GM03348 (cell line): Measurements from ENCODE around the gene HSPA14.
A peak's percentile ranks its signal among the peaks of the same experiment; 100 is the strongest.
"Not testable (repeated sequence)": the region's sequence is repeated elsewhere in the genome, so short reads cannot be mapped to it uniquely, and the experiment has no call there.

ENCODE experiments used
- DNase-seq: peaks from one replicate; pipeline ENCODE4 v3.0.0; 2012; ENCODE audit warnings: low spot score

Gene HSPA14, protein sequence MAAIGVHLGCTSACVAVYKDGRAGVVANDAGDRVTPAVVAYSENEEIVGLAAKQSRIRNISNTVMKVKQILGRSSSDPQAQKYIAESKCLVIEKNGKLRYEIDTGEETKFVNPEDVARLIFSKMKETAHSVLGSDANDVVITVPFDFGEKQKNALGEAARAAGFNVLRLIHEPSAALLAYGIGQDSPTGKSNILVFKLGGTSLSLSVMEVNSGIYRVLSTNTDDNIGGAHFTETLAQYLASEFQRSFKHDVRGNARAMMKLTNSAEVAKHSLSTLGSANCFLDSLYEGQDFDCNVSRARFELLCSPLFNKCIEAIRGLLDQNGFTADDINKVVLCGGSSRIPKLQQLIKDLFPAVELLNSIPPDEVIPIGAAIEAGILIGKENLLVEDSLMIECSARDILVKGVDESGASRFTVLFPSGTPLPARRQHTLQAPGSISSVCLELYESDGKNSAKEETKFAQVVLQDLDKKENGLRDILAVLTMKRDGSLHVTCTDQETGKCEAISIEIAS

GRCh38 chr10:14837757-14838581 lies at the start of gene HSPA14, which contains the start of the genes CDNF and MSANTD7:
HSPA14 (plus strand) TSS chr10:14838306; CDS start chr10:14838403, 97 bp downstream.
CDNF (minus strand) TSS chr10:14838037; CDS start chr10:14837946, 91 bp downstream.
MSANTD7 (plus strand) TSS chr10:14838306; CDS start chr10:14842285, 3,979 bp downstream.
- DNase-seq, result peak; percentile 99

- no peak for DNase-seq
These were observed 39.5 kb upstream of the HSPA14 start for GRCh38 chr10:14798636-14799035.

GRCh38 chr10:14800397-14800796 lies 37.7 kb upstream of the HSPA14 start:
- DNase-seq, result no peak

- no peak for DNase-seq
These were observed 36.4 kb upstream of the HSPA14 start for GRCh38 chr10:14801723-14802122.

GRCh38 chr10:14803827-14804226 lies 34.3 kb upstream of the HSPA14 start:
- no peak for DNase-seq

DNA sequence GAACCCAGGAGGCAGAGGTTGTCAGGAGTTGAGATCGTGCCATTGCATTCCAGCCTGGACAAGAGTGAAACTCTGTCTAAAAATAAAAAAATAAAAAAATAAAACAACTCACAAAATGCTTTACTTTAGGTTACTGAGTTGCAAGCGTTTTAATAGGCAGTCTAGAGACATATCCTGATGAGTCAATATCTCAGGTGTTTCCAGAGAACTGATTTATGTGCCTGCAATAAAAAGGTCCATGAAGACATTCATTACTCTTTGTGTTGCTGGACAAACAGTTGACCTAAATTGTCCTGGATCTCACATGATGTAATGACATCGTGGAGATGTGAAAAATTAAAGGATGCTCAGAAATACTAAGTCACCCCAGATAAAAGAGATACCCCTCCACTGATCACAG lies 31.8 kb upstream of the HSPA14 start:
- no peak for DNase-seq

GRCh38 chr10:14810969-14811953 lies 26.8 kb upstream of the HSPA14 start:
- no peak for DNase-seq

DNA sequence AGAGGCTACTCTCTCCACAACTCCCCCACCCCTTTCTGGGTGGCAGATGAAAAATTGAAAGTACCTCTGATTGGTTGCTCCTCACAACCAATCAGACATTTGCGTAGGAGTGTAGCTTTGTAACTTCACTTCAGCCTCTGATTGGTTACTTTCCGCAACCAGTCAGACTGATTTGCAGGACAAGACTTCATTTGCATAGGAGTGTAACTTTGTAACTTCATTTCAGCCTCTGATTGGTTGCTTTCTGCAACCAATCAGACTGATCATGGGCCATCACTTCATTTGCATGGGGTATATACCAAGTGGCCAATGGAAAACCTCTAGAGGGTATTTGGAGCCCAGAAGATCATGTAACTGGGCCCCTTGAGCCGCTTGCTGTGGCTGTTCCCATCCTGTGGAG lies 25.8 kb upstream of the HSPA14 start:
- no peak for DNase-seq

DNA sequence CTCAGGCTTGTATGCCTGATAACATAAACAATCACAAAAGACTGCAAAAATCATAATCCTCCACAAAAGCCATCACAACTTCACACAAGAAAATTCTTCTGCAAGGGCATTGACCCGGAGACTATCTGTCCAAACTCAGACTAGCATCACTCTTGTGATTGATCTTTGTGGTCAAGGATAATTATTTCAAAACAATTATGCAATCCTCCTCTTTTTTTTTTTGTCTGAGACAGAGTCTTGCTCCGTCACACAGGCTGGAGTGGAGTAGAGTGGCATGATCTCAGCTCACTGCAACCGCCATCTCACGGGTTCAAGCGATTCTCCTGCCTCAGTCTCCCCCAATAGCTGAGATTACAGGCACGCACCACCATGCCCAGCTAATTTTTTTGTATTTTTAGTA lies 22.4 kb upstream of the HSPA14 start:
- DNase-seq, result peak; percentile 12

DNA sequence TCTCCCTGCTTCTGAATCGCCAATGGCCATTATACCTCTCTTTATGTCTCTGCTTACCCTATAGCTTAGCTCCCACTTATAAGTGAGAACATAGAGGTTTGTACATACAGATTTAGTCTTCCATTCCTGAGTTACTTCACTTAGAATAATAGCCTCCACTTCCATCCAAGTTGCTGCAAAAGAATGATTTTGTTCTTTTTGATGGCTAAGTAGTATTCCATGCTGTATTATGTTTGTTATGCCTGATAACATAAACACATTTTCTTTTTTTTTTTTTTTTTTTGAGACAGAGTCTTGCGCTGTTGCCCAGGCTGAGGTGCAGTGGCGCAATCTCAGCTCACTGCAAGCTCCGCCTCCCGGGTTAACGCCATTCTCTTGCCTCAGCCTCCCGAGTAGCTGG lies 21.4 kb upstream of the HSPA14 start:
- not testable (repeated sequence) for DNase-seq

DNA sequence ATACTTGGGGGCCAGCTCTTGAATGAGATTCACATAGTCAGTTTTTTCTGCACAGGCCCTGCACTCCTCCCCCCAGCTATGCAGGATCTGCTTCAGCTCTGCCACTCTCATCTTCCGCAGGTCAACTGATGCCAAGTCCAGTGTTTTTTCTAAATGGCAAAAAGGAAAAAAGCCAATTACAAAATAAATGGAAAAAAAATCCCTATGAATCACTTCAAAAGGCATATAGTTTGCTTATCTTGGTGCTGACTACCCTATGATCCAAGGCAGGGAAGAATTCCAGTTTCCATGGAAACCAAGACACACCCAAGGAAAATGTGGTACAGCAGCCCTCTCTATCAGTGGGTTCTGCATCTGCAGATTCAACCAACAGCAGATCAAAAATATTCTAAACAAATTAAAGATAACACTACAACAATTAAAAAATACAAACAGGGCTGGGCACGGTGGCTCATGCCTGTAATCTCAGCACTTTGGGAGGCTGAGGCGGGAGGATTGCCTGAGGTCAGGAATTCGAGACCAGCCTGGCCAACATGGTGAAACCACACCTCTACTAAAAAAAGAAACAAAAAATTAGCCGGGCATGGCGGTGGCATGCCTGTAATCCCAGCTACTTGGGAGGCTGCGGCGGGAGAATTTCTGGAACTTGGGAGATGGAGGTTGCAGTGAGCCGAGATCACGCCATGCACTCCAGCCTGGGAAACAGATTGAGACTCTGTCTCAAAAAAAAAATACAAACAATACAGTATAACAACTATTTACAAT lies 17.9 kb upstream of the HSPA14 start:
- DNase-seq, result peak; percentile 55

GRCh38 chr10:14820775-14821154 lies 17.3 kb upstream of the HSPA14 start:
- no peak for DNase-seq

DNA sequence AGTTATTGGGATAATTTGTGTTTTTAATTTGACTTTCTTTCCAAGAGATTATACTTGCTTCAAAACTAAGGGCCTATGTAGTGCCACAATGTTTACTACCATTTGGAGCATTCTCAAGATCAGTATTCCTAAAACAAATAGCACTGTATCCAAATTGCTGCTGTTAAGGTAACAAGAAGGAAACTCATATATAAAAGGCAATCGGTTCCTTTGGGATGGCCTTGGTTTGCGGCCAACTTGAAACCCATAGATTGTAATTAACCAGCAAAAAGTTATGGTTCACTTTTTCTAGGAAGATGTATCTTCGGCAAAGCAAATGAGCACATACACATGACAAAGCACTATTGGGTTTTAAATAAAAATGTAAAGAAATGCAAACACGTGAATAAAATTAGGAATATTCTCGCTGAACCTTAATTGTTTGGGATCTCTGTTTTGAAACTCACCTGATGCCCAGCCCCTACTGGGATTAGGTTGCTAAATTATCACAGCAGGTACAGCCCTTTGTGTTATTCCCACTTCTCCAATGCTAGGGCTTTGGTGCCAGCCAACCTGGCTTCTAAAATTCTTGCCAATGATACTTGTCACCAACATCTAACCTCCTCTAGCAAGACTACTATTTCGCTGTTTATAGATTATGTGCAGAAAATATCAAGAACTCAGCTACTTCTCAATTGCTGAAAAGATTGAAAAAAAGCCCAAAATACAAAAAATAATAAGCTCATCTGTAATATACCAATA lies 16.3 kb upstream of the HSPA14 start:
- DNase-seq, result no peak

DNA sequence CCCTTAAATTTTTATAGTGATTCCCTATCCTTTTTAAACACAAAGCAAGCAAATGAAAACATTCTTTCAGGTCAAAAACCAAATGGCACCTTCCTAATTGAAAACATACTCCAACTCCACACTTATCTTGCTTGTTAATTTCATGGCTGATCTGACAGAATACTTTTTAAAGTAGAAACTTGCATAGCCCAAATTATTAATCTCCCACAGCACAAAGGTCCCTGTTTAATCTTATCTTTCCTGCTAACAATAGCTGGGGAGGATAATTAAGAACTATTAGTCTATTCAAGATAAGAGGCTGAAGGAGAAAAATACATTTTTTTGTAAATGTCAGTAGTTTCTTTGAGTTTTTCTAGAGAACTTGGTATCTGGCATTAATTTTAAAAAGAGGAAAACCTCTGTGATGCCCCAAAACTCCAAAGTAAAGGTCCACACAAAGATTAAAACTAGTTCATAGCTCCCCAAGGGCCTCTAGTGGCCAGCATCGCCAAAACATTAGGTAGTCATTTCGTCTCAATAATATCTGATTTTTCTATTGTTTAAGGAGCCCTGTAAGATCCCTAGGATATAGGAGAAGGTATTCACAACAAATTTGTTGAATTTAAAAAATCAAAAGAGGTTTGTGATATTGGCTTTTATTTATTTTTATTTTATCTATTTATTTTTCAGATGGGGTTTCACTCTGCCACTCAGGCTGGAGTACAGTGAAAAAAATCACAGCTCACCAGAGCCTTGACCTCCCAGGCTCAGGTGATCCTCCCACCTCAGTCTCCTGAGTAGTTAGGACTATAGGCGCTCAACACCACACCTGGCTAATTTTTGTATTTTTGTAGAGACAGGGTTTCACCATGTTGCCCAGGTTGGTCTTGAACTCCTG lies 15.0 kb upstream of the HSPA14 start:
- peak; percentile 75 for DNase-seq

GRCh38 chr10:14823966-14824365 lies 14.1 kb upstream of the HSPA14 start:
- DNase-seq, result no peak

DNA sequence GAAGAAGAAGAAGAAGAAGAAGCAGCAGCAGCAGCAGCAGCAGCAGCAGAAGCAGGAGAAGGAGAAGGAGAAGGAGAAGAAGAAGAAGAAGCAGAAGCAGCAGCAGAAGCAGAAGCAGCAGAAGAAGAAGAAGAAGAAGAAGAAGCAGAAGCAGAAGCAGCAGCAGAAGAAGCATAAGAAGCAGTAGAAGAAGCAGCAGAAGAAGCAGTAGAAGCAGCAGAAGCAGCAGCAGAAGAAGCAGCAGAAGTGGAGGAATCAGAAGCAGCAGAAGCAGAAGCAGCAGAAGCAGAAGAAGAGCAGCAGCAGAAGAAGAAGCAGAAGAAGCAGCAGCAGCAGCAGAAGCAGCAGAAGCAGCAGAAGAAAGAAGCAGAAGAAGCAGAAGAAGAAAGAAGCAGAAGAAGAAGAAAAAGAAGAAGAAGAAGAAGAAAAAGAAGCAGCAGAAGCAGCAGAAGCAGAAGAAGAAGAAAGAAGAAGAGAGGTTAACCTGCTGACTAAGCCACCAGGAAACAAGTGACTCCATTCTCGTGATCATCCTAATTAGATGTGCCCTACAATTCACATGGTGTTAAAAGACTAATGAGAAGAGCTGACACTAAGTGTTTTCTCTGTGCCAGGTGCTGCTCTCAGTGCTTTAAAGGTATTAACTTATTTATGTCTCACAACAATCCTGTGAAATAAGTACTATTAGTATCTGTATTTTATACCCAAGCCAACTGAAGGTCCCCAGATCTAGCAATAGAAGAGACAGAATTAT lies 11.9 kb upstream of the HSPA14 start:
- no peak for DNase-seq

DNA sequence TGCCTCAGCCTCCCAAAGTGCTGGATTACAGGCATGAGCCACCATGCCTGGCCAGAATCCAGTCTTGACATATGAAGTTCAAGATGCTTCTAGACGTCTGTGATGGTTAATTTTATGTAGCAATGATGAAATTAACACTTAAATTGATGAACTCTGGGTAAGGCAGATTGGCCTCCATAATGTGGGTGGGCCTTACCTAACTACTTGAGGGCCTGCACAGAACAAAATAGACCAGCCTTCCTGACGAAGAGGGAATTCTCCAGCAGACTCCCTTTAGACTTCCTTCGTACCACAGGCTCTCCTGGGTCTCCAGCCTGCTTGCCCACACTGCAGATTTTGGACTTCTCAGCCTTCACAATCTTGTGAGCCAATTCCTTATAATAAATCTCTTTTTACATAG lies 5.0 kb upstream of the HSPA14 start:
- no peak for DNase-seq

DNA sequence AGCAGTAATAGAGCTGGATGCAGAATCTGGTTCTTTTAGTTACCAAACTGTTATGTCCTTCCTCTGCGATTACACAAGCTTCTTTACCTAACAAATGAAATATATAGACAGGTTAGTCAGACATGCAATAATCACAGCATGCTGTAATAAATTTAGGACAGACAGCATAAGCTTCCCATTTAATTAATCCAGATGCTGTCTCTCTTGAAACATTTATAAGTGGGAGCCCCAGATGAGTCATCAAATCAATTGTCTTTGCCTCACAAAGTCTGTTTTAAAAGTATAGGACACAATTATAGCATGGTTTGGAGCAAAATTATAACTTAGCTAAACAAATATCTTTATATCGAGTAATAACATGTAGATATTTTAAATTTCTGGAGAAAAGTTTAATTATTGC lies 1.9 kb upstream of the HSPA14 start:
- no peak for DNase-seq
